ENCODE results near the gene TMEM150B. TPM values are rescaled to one million over a fixed set of nuclear protein-coding genes. Genes with fewer than 3 reads are reported as not detected.

Gene TMEM150B
- total RNA-seq, 2 experiments from 2014 or later, result 0.26 TPM; not detected in 1

GRCh38 chr19:55311397-55311796 is 13.7 kb downstream of the TMEM150B start:
- CTCF ChIA-PET, result interaction anchor here (0.8 kb wide), 1 partner anchor 19 kb away, joined by 3 read pairs; no protein-coding TSS in a partner anchor
- Mint-ChIP-seq H3K27me3 (ENCODE audit: low read depth) (no peaks in the 10 kb centered on the region), H3K36me3 (ENCODE audit: low read depth) (no peaks in the 10 kb centered on the region), H3K4me3 (no peak overlapping the region), H3K9me3 (ENCODE audit: insufficient read depth) (no peaks in the 10 kb centered on the region), H3K27ac (no peak overlapping the region), H3K4me1 (ENCODE audit: low read depth) (peaks cover 3% of the 10 kb centered on the region)
- ATAC-seq, result no peak
- POLR2A ChIA-PET, result interaction anchor here (1.2 kb wide), 1 partner anchor 96 kb away, joined by 3 read pairs; no protein-coding TSS in a partner anchor
- DNase-seq, result no peak

DNA sequence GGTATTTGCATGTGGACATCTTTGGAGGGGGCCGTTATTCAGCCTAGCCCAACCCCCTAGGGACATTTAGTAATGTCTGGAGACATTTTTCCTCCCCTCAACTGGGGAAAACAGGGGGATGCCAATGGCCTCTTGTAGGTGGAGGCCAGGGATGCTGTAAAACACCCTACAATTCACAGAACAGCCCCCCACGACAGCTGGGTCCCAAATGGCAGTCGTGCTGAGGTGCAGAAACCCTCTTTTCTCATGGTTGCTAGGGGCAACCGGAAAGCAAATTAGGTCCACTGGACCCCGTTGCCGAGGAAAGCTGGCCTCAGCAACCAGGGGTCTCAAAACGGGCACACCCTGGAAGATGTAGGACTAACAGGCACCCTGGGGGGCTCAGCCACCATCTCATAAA is 14.6 kb downstream of the TMEM150B start:
- CTCF ChIA-PET, result interaction anchor here (0.8 kb wide), 1 partner anchor 18 kb away, joined by 3 read pairs; no protein-coding TSS in a partner anchor
- DNase-seq, result no peak
- no peaks in the 10 kb centered on the region for H3K9me3 Mint-ChIP-seq (ENCODE audit: insufficient read depth)
- H3K27ac Mint-ChIP-seq, result no peak overlapping the region
- peaks cover 3% of the 10 kb centered on the region for H3K36me3 Mint-ChIP-seq (ENCODE audit: low read depth)
- no peaks in the 10 kb centered on the region for H3K27me3 Mint-ChIP-seq (ENCODE audit: low read depth)
- no peak for ATAC-seq
- POLR2A ChIA-PET, result no interaction called here
- H3K4me3 Mint-ChIP-seq, result no peak overlapping the region
- H3K4me1 Mint-ChIP-seq (ENCODE audit: low read depth), result peaks cover 8% of the 10 kb centered on the region

- H3K36me3 Mint-ChIP-seq (ENCODE audit: low read depth), result peaks cover 6% of the 10 kb centered on the region
- H3K27ac Mint-ChIP-seq, result no peak overlapping the region
- no peak for DNase-seq
- H3K4me3 Mint-ChIP-seq, result no peak overlapping the region
- CTCF ChIA-PET, result no interaction called here
- H3K4me1 Mint-ChIP-seq (ENCODE audit: low read depth), result peaks cover 8% of the 10 kb centered on the region
- no peaks in the 10 kb centered on the region for H3K9me3 Mint-ChIP-seq (ENCODE audit: insufficient read depth)
- no peaks in the 10 kb centered on the region for H3K27me3 Mint-ChIP-seq (ENCODE audit: low read depth)
- POLR2A ChIA-PET, result no interaction called here
- ATAC-seq, result no peak
Observed at GRCh38 chr19:55309448-55309847, 15.7 kb downstream of the TMEM150B start.

- no peak overlapping the region for H3K4me3 Mint-ChIP-seq
- no peak for DNase-seq
- no peaks in the 10 kb centered on the region for H3K27me3 Mint-ChIP-seq (ENCODE audit: low read depth)
- no peaks in the 10 kb centered on the region for H3K9me3 Mint-ChIP-seq (ENCODE audit: insufficient read depth)
- no peak overlapping the region for H3K27ac Mint-ChIP-seq
- H3K36me3 Mint-ChIP-seq (ENCODE audit: low read depth), result peaks cover 9% of the 10 kb centered on the region
- POLR2A ChIA-PET, result interaction anchor here (0.6 kb wide), 1 partner anchor 248 kb away, joined by 4 read pairs; no protein-coding TSS in a partner anchor
- ATAC-seq, result no peak
- peaks cover 8% of the 10 kb centered on the region for H3K4me1 Mint-ChIP-seq (ENCODE audit: low read depth)
- CTCF ChIA-PET, result interaction anchor here (1.1 kb wide), 1 partner anchor 16 kb away, joined by 3 read pairs; no protein-coding TSS in a partner anchor
Observed at GRCh38 chr19:55308281-55308680, 16.9 kb downstream of the TMEM150B start.

GRCh38 chr19:55306712-55307111 is 18.4 kb downstream of the TMEM150B start:
- no peaks in the 10 kb centered on the region for H3K9me3 Mint-ChIP-seq (ENCODE audit: insufficient read depth)
- ChIA-PET CTCF (interaction anchor here (1.2 to 1.5 kb wide), 2 partner anchors 14 to 33 kb away, joined by 4 to 6 read pairs; partner anchors contain the start of gene KMT5C), POLR2A (no interaction called here)
- H3K4me3 Mint-ChIP-seq, result no peak overlapping the region
- H3K27ac Mint-ChIP-seq, result no peak overlapping the region
- ATAC-seq, result no peak
- no peaks in the 10 kb centered on the region for H3K27me3 Mint-ChIP-seq (ENCODE audit: low read depth)
- H3K4me1 Mint-ChIP-seq (ENCODE audit: low read depth), result peaks cover 12% of the 10 kb centered on the region
- no peak for DNase-seq
- H3K36me3 Mint-ChIP-seq (ENCODE audit: low read depth), result peaks cover 12% of the 10 kb centered on the region

DNA sequence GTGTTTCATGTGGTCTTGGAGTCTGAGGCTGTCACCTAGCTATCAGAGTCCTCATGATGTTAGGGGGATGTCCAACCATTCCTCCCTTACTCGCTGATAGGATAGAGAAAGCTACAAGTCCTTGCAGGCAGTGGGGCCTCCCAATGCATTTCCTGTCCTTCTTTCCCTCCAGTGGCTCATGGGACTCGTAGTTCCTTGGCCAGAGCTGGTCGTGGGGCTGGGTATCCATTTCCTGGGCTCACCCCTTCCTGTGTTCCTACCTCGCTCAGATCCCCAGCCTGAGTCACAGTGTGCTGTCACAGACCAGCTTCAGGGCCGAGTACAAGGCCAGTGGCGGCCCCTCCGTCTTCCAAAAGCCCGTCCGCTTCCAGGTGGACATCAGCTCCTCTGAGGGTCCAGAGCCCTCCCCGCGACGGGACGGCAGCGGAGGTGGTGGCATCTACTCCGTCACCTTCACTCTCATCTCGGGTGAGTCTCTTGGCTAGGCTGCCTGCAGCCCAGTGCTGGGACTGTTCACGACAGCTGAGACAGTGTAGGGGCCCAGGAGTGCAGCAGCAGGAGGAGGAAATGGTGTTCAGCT is 19.1 kb downstream of the TMEM150B start:
- no peak overlapping the region for H3K4me3 Mint-ChIP-seq
- POLR2A ChIA-PET, result no interaction called here
- H3K9me3 Mint-ChIP-seq (ENCODE audit: insufficient read depth), result no peaks in the 10 kb centered on the region
- H3K36me3 Mint-ChIP-seq (ENCODE audit: low read depth), result peaks cover 12% of the 10 kb centered on the region
- CTCF ChIA-PET, result interaction anchor here (1.0 to 1.5 kb wide), 3 partner anchors 14 to 78 kb away, joined by 3 to 6 read pairs (median 4); partner anchors contain the start of genes KMT5C and TMEM238
- peak overlapping the region; percentile 55 for H3K27ac Mint-ChIP-seq
- DNase-seq (no peak), ATAC-seq (no peak)
- peaks cover 18% of the 10 kb centered on the region for H3K4me1 Mint-ChIP-seq (ENCODE audit: low read depth)
- H3K27me3 Mint-ChIP-seq (ENCODE audit: low read depth), result no peaks in the 10 kb centered on the region

GRCh38 chr19:55305491-55305890 is 19.6 kb downstream of the TMEM150B start:
- no peak overlapping the region for H3K27ac Mint-ChIP-seq
- no peaks in the 10 kb centered on the region for H3K27me3 Mint-ChIP-seq (ENCODE audit: low read depth)
- no peaks in the 10 kb centered on the region for H3K9me3 Mint-ChIP-seq (ENCODE audit: insufficient read depth)
- H3K4me3 Mint-ChIP-seq, result no peak overlapping the region
- DNase-seq (peak; percentile 65), ATAC-seq (peak; percentile 35)
- H3K4me1 Mint-ChIP-seq (ENCODE audit: low read depth), result peaks cover 18% of the 10 kb centered on the region
- POLR2A ChIA-PET, result interaction anchor here (0.7 kb wide), 1 partner anchor 34 kb away, joined by 3 read pairs; the partner anchor contains the start of gene KMT5C
- peaks cover 12% of the 10 kb centered on the region for H3K36me3 Mint-ChIP-seq (ENCODE audit: low read depth)
- CTCF ChIA-PET, result interaction anchor here (1.0 to 1.5 kb wide), 3 partner anchors 13 to 78 kb away, joined by 3 to 6 read pairs (median 4); partner anchors contain the start of genes KMT5C and TMEM238

- DNase-seq (no peak), ATAC-seq (no peak)
- Mint-ChIP-seq H3K9me3 (ENCODE audit: insufficient read depth) (no peaks in the 10 kb centered on the region), H3K27me3 (ENCODE audit: low read depth) (peaks cover under 1% of the 10 kb centered on the region), H3K4me3 (no peak overlapping the region), H3K27ac (no peak overlapping the region), H3K36me3 (ENCODE audit: low read depth) (peaks cover 12% of the 10 kb centered on the region), H3K4me1 (ENCODE audit: low read depth) (peaks cover 18% of the 10 kb centered on the region)
- POLR2A ChIA-PET, result interaction anchor here (0.7 kb wide), 1 partner anchor 35 kb away, joined by 3 read pairs; the partner anchor contains the start of gene KMT5C
- CTCF ChIA-PET, result interaction anchor here (1.0 kb wide), 1 partner anchor 79 kb away, joined by 3 read pairs; the partner anchor contains the start of gene TMEM238
Observed at GRCh38 chr19:55304980-55305379, 20.2 kb downstream of the TMEM150B start.

DNA sequence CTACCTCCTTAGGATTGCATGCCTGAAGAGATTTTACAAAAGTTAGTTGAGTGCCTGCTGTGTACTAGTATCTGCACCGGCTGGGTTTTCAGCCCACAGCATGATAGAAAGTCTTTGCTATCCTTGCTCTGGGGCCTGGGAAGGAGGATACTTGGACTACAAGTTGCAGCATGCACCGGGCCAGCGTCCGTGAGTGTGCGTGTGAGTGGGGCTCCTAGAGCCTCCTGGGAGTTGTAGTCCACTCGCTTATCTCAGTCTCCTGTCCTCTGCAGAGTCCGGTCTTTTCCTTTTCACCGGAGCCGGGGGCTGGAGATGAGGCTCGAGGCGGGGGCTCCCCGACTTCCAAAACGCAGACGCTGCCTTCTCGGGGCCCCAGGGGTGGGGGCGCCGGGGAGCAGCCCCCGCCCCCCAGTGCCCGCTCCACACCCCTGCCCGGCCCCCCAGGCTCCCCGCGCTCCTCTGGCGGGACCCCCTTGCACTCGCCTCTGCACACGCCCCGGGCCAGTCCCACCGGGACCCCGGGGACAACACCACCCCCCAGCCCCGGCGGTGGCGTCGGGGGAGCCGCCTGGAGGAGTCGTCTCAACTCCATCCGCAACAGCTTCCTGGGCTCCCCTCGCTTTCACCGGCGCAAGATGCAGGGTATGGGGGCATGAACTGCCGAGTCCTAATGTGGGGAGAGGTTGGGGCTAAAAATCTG is 20.7 kb downstream of the TMEM150B start:
- ChIA-PET CTCF (interaction anchor here (3.7 kb wide), 1 partner anchor 34 kb away, joined by 46 read pairs; the partner anchor contains the start of gene KMT5C), POLR2A (interaction anchor here (0.7 kb wide), 1 partner anchor 35 kb away, joined by 3 read pairs; the partner anchor contains the start of gene KMT5C)
- peak overlapping the region; percentile 39 for H3K27ac Mint-ChIP-seq
- peaks cover 12% of the 10 kb centered on the region for H3K36me3 Mint-ChIP-seq (ENCODE audit: low read depth)
- H3K27me3 Mint-ChIP-seq (ENCODE audit: low read depth), result peaks cover 3% of the 10 kb centered on the region
- ATAC-seq (no peak), DNase-seq (peak; percentile 51)
- peaks cover 18% of the 10 kb centered on the region for H3K4me1 Mint-ChIP-seq (ENCODE audit: low read depth)
- H3K9me3 Mint-ChIP-seq (ENCODE audit: insufficient read depth), result no peaks in the 10 kb centered on the region
- H3K4me3 Mint-ChIP-seq, result no peak overlapping the region

DNA sequence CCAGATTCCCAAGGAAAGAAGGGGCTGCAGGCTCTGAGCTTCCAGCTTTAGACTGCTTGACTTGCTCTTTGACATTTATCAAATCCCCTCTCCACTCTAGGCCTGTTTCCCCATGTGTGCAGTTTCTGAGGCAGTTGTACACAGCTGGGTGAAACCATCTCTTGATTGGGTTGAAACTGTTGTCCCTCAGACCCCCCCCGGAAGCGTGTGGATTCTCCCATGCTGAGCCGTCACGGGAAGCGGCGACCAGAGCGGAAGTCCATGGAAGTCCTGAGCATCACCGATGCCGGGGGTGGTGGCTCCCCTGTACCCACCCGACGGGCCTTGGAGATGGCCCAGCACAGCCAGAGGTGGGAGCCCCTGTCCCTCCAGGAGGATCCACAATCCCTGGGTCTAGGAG is 21.7 kb downstream of the TMEM150B start:
- H3K4me1 Mint-ChIP-seq (ENCODE audit: low read depth), result peaks cover 18% of the 10 kb centered on the region
- H3K4me3 Mint-ChIP-seq, result no peak overlapping the region
- DNase-seq (no peak), ATAC-seq (no peak)
- ChIA-PET POLR2A (interaction anchor here (0.7 to 1.8 kb wide), 4 partner anchors 44 to 99 kb away, joined by 3 to 5 read pairs (median 4); partner anchors contain the start of genes PPP6R1 and TMEM238), CTCF (interaction anchor here (2.9 to 3.8 kb wide), 5 partner anchors 11 to 49 kb away, joined by 24 to 67 read pairs (median 34); partner anchors contain the start of genes BRSK1, HSPBP1 and KMT5C)
- peaks cover 3% of the 10 kb centered on the region for H3K27me3 Mint-ChIP-seq (ENCODE audit: low read depth)
- H3K27ac Mint-ChIP-seq, result no peak overlapping the region
- no peaks in the 10 kb centered on the region for H3K9me3 Mint-ChIP-seq (ENCODE audit: insufficient read depth)
- peaks cover 12% of the 10 kb centered on the region for H3K36me3 Mint-ChIP-seq (ENCODE audit: low read depth)

DNA sequence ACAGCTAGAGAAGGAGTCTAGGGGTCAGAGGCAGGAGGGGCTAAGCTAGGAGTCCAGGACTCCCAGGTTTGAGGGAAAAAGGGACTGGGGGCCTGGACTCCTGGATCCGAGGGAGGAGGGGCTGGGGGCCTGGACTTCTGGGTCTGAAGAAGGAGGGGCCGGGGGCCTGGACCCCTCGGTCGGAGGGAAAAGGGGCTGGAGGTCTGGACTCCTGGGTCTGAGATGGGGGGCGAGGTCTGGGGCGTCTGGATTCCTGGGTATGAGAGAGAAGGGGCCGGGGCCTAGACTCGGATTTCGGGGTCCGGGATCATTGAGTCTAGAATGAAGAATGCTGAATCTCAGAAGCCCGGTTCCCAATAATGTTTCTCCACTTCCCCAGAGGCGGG is 22.8 kb downstream of the TMEM150B start:
- Mint-ChIP-seq H3K9me3 (ENCODE audit: insufficient read depth) (no peaks in the 10 kb centered on the region), H3K4me3 (peak overlapping the region; percentile 80), H3K27ac (peak overlapping the region; percentile 89), H3K27me3 (ENCODE audit: low read depth) (peaks cover 3% of the 10 kb centered on the region), H3K4me1 (ENCODE audit: low read depth) (peaks cover 18% of the 10 kb centered on the region), H3K36me3 (ENCODE audit: low read depth) (peaks cover 12% of the 10 kb centered on the region)
- ATAC-seq (no peak), DNase-seq (no peak)
- CTCF ChIA-PET, result interaction anchor here (1.0 to 3.8 kb wide), 14 partner anchors 10 to 324 kb away, joined by 3 to 67 read pairs (median 9); partner anchors contain the start of genes BRSK1, HSPBP1, KMT5C and TMEM238
- POLR2A ChIA-PET, result interaction anchor here (0.8 to 2.6 kb wide), 8 partner anchors 22 to 82 kb away, joined by 3 to 12 read pairs (median 4); partner anchors contain the start of genes HSPBP1, KMT5C, PPP6R1 and TMEM238
